Loucy (cell line): ENCODE data around the gene KRT79.

Experiments
- EZH2phosphoT487 ChIP-seq: fragments of 200-600 bp; IDR thresholded peaks from 2 replicates; pipeline ENCODE4 v1.6.1; 2018; ENCODE audit warnings: antibody characterized with exemption, mild to moderate bottlenecking, moderate library complexity, borderline replicate concordance
- TF ChIP-seq, protein P1 (sequence below): fragments of 200-600 bp; sonication (generic); conservative IDR thresholded peaks from 2 replicates; pipeline ENCODE4 v1.5.1; 2014; ENCODE audit warnings: mild to moderate bottlenecking, antibody characterized with exemption, low read length

DNA sequence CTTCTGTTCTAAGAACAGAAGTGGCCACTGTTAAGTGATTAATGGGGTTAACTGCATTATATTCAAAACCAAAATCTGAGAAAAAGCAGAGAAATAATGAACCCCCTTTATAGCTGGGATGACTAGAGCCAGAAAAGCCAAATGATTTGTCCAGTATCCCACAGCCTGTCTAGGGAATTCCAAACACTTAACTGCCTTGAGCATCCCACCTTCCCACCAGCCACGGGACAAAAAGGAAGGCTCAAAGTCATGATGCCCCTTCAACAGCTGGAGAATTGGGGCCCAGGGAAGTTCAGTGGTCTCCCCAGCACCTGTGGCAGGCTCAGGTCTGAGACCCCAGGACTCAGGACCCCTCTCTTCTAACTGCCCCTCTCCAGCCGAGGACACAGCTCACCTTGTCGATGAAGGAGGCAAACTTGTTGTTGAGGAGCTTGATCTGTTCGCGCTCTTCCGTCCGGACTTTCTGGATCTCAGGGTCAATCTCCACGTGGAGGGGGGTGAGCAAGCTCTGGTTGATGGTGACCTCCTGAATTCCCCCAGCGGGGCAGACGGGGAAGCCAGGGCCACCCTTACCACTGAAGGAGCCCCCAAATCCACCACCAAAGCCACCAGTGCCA lies 20.8 kb downstream of the KRT79 start:
- TF ChIP-seq, protein P1, sequence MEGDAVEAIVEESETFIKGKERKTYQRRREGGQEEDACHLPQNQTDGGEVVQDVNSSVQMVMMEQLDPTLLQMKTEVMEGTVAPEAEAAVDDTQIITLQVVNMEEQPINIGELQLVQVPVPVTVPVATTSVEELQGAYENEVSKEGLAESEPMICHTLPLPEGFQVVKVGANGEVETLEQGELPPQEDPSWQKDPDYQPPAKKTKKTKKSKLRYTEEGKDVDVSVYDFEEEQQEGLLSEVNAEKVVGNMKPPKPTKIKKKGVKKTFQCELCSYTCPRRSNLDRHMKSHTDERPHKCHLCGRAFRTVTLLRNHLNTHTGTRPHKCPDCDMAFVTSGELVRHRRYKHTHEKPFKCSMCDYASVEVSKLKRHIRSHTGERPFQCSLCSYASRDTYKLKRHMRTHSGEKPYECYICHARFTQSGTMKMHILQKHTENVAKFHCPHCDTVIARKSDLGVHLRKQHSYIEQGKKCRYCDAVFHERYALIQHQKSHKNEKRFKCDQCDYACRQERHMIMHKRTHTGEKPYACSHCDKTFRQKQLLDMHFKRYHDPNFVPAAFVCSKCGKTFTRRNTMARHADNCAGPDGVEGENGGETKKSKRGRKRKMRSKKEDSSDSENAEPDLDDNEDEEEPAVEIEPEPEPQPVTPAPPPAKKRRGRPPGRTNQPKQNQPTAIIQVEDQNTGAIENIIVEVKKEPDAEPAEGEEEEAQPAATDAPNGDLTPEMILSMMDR = no peak
- no peak for TF ChIP-seq EZH2phosphoT487
